Measurements from ENCODE around the gene SLC25A6.

Gene SLC25A6

DNA sequence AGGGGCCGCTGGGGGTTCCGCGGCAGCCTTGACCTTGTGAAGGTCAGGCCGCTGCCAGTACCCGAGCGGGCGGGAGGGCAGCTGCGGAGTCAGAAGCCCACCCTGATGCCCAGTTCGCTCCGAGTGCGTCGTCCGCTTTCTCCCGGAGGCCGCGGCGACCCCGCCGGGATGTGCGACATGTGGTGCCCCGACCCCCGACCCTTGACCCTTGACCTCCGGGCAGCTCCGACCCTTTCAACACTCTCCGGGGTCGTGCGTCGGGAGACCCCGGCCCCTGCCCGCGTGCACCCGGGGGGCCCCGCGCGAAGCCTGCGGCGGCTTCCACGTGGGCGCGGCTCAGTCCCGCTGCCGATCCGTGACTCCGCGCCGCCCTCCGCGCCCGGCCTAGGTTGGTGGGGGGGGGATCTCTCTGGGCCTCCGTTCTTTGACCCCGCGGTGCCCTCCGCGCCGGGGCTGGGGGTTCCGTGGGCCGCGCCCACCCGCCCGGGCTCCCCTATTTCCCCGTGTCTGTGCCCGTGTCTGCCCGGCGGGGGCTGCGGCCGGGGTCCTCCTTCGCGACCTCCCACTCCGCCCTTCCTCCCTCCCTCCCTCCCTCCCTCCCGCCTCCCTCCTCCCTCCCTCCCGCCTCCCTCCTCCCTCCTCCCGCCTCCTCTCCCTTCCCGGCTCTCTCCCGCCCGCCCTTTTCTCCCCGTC lies 609 bp upstream of the SLC25A6 start:
- no peaks in the 10 kb centered on the region; the same call in 1 of the 2 replicates for H3K36me3 ChIP-seq (ENCODE audit: insufficient read depth)
- H4K20me1 ChIP-seq (ENCODE audit: insufficient read depth) = peaks cover 14% of the 10 kb centered on the region; the same call in 1 of the 2 replicates
- H3K4me2 ChIP-seq = no peak overlapping the region; the same call in 1 of the 2 replicates
- H3K79me2 ChIP-seq (ENCODE audit: insufficient read depth, low read depth) = peaks cover 33% of the 10 kb centered on the region
- peak overlapping the region; percentile 95 for H3K27ac ChIP-seq
- peak overlapping the region; percentile 98 for H3K9ac ChIP-seq
- no peaks in the 10 kb centered on the region for H3K27me3 ChIP-seq (ENCODE audit: insufficient read depth, low read depth)
- no peak overlapping the region; the same call in 1 of the 2 replicates for H2AFZ ChIP-seq (ENCODE audit: low read depth)
- H3K4me3 ChIP-seq (IDR thresholded peaks at IDR 0.05; ENCODE audit: insufficient read depth, low read depth, low read length) = no peak overlapping the region
- no peak for TF ChIP-seq CTCF (conservative IDR thresholded peaks at IDR 0.05; ENCODE audit: low read depth, low read length)
- peaks cover 6% of the 10 kb centered on the region for H3K4me1 ChIP-seq (ENCODE audit: low read depth, poor library complexity, severe bottlenecking)

DNA sequence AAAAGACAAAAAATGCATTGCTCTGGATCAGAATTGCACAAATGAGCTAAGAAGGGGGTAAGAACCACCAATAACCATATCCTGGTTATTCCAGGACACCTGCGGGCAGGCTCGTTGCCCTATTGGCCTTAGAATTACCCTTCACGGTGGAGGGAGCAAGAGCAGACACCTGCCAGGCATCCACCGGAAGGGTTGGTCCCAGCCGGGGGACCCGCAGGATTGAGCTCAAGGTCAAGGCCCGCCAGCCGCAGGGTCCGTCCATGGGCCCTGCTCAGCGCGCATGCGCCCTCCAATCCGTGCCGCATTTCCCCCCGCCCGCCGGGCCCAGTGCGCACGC lies 575 bp downstream of the SLC25A6 start:
- Histone ChIP-seq H3K27ac (peak overlapping the region; percentile 95), H2AFZ (ENCODE audit: low read depth) (no peak overlapping the region), H3K9ac (peak overlapping the region; percentile 98; the same call in 1 of the 2 replicates), H3K4me1 (ENCODE audit: low read depth, poor library complexity, severe bottlenecking) (peaks cover 6% of the 10 kb centered on the region), H3K4me3 (IDR thresholded peaks at IDR 0.05; ENCODE audit: insufficient read depth, low read depth, low read length) (no peak overlapping the region), H3K79me2 (ENCODE audit: insufficient read depth, low read depth) (peaks cover 33% of the 10 kb centered on the region), H3K36me3 (ENCODE audit: insufficient read depth) (no peaks in the 10 kb centered on the region; the same call in 1 of the 2 replicates), H3K27me3 (ENCODE audit: insufficient read depth, low read depth) (no peaks in the 10 kb centered on the region), H3K4me2 (peak overlapping the region; percentile 68; the same call in 1 of the 2 replicates), H4K20me1 (ENCODE audit: insufficient read depth) (peaks cover 14% of the 10 kb centered on the region; the same call in 1 of the 2 replicates)
- no peak for TF ChIP-seq CTCF (conservative IDR thresholded peaks at IDR 0.05; ENCODE audit: low read depth, low read length)

- Histone ChIP-seq H2AFZ (ENCODE audit: low read depth) (no peak overlapping the region), H3K4me3 (IDR thresholded peaks at IDR 0.05; ENCODE audit: insufficient read depth, low read depth, low read length) (no peak overlapping the region)
- no peak for TF ChIP-seq CTCF (conservative IDR thresholded peaks at IDR 0.05; ENCODE audit: low read depth, low read length)
These were observed 1.1 kb downstream of the SLC25A6 start for GRCh38 chrX:1390621-1391369.

DNA sequence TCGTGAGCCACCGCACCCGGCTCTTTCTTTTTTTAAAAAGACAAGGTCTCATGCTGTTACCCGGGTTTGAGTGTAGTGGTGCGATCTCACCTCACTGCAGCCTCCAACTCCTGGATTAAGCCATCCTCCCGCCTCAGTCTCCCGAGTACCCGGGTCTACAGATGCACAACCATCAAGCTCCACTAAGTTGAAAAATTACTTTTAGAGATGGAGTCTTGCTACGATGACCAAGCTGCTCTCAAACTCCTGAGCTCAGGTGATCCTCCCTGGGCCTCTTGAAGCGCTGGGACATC lies 2.0 kb downstream of the SLC25A6 start:
- no peak overlapping the region for H3K4me2 ChIP-seq
- H3K27ac ChIP-seq = no peak overlapping the region
- H3K27me3 ChIP-seq (ENCODE audit: insufficient read depth, low read depth) = no peaks in the 10 kb centered on the region
- H4K20me1 ChIP-seq (ENCODE audit: insufficient read depth) = peaks cover 14% of the 10 kb centered on the region; the same call in 1 of the 2 replicates
- H2AFZ ChIP-seq (ENCODE audit: low read depth) = no peak overlapping the region
- H3K9ac ChIP-seq = no peak overlapping the region
- H3K4me1 ChIP-seq (ENCODE audit: low read depth, poor library complexity, severe bottlenecking) = peaks cover 6% of the 10 kb centered on the region
- TF ChIP-seq CTCF (conservative IDR thresholded peaks at IDR 0.05; ENCODE audit: low read depth, low read length) = no peak
- H3K4me3 ChIP-seq (IDR thresholded peaks at IDR 0.05; ENCODE audit: insufficient read depth, low read depth, low read length) = no peak overlapping the region
- H3K36me3 ChIP-seq (ENCODE audit: insufficient read depth) = no peaks in the 10 kb centered on the region; the same call in 1 of the 2 replicates
- H3K79me2 ChIP-seq (ENCODE audit: insufficient read depth, low read depth) = peaks cover 33% of the 10 kb centered on the region

More at GRCh38 chrX:1390621-1391369, 1.1 kb downstream of the SLC25A6 start:
- H3K4me1 ChIP-seq (ENCODE audit: low read depth, poor library complexity, severe bottlenecking) = peaks cover 6% of the 10 kb centered on the region
- H3K4me2 ChIP-seq = peak overlapping the region; percentile 68; the same call in 1 of the 2 replicates
- H3K27me3 ChIP-seq (ENCODE audit: insufficient read depth, low read depth) = no peaks in the 10 kb centered on the region
- H4K20me1 ChIP-seq (ENCODE audit: insufficient read depth) = peaks cover 14% of the 10 kb centered on the region; the same call in 1 of the 2 replicates
- H3K9ac ChIP-seq = peak overlapping the region; percentile 98; the same call in 1 of the 2 replicates
- peaks cover 33% of the 10 kb centered on the region for H3K79me2 ChIP-seq (ENCODE audit: insufficient read depth, low read depth)
- peak overlapping the region; percentile 95 for H3K27ac ChIP-seq
- H3K36me3 ChIP-seq (ENCODE audit: insufficient read depth) = no peaks in the 10 kb centered on the region; the same call in 1 of the 2 replicates
